Epithelial cell of proximal tubule (primary cell): ENCODE results near the gene HES6. TPM values are rescaled to one million over a fixed set of nuclear protein-coding genes. Genes with fewer than 3 reads are reported as not detected.

Experiments used
- DNase-seq: peaks from one replicate; pipeline ENCODE4 v3.0.0-alpha.2; 2011; ENCODE audit warnings: low read depth
- H3K4me3 ChIP-seq: 2 replicates; pipeline ENCODE4 v1.5.1; 2011; ENCODE audit warnings: low read depth, mild to moderate bottlenecking, low read length
- total RNA-seq: library from RNA; depleted of rRNA; stranded (reverse); fragments of >200 nt; gene quantifications from 2 replicates; pipeline ENCODE4 v1.2.3, GENCODE V29; 2015
- TF ChIP-seq, protein P1 (sequence below): conservative IDR thresholded peaks from 2 replicates; pipeline ENCODE4 v1.5.1; 2012; ENCODE audit warnings: low read depth, mild to moderate bottlenecking, low read length

Gene HES6
- total RNA-seq, 1 donor from 2014 or later, result 25.5 TPM

DNA sequence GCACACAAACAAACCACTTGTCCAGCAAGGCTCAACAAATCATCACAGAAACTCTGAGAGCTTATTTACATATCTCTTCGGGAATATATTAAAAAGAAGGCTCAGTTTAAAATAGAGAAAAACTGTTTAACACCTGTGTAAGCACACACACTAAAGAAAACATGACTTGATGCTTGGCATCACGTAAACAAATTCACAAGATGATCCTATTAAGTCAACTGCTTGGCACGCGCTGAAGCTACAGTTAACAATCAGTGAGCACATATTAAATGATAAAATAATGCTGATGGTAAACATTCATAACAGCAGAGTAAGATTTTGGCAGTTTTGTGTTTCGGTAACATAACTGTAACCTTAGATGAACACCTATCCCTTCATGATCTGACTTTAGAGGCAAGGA is 4.3 kb upstream of the HES6 start:
- no peak overlapping the region for H3K4me3 ChIP-seq
- DNase-seq, result no peak
- TF ChIP-seq, protein P1, sequence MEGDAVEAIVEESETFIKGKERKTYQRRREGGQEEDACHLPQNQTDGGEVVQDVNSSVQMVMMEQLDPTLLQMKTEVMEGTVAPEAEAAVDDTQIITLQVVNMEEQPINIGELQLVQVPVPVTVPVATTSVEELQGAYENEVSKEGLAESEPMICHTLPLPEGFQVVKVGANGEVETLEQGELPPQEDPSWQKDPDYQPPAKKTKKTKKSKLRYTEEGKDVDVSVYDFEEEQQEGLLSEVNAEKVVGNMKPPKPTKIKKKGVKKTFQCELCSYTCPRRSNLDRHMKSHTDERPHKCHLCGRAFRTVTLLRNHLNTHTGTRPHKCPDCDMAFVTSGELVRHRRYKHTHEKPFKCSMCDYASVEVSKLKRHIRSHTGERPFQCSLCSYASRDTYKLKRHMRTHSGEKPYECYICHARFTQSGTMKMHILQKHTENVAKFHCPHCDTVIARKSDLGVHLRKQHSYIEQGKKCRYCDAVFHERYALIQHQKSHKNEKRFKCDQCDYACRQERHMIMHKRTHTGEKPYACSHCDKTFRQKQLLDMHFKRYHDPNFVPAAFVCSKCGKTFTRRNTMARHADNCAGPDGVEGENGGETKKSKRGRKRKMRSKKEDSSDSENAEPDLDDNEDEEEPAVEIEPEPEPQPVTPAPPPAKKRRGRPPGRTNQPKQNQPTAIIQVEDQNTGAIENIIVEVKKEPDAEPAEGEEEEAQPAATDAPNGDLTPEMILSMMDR, result no peak

DNA sequence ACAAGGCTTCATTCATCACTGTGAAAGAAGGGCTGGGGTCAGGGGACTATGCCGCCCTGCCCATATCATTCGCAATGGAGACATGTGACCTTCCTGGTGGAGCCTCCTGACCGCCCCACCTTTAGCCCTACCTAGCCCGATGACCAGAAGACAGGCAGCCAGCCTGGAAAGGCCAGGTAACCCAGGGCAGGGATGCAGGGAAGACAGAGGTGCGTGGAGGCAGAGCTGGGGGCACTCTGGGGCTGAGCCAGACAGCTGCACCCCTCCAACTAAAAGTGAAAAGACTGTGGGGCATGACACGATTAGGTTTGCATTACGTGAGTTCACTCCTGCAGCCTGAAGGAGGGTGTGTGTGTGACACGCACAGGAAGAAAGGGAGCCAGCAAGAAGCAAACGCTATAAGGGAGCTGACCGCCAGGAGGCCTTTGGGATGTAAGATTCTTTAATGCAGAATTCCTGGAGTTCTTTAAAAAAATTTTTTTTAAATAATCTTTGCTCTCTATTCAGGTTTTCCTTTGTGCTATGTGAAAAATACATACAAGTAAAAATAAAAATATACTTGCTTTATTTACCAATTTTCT is 3.7 kb upstream of the HES6 start:
- DNase-seq, result no peak
- TF ChIP-seq, protein P1, result no peak
- no peak overlapping the region for H3K4me3 ChIP-seq

DNA sequence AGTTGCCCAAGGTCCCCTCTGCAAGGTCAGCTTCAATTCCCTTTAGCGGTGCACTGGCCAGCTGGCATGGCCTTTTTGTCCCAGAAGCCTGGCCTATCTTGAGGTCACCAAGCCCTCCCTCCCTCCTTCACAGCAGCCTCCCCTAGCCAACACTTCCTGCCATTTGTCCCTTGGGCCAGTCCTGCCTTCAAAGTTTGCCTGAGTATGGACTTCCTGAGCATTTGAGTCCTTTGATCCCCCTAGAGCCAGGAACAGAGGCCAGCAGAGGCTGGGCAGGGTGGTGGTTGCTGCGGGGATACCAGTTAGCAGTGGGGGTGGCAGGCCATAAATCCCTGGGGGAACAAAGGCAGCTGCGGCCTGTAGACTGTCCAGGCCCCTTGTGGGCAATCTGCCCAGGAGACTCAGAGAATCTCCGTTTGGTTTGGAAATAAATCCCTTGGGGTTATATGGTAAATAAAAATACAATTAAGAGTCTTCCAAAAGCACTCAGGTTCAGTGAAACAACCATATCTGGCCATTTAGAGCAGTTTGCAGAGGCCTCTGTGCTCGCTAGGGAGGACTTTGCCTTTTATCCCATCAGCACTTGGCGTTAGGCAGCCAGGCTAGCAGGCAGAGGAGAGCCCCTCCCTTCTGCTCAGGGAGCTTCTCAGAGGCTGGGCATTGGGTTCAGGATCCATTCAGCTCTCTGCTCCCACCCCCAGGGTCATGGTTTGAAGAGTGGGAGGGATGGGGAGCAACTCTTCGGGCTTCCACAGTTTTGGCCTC is 3.1 kb upstream of the HES6 start:
- TF ChIP-seq, protein P1, result no peak
- no peak for DNase-seq
- no peak overlapping the region for H3K4me3 ChIP-seq

DNA sequence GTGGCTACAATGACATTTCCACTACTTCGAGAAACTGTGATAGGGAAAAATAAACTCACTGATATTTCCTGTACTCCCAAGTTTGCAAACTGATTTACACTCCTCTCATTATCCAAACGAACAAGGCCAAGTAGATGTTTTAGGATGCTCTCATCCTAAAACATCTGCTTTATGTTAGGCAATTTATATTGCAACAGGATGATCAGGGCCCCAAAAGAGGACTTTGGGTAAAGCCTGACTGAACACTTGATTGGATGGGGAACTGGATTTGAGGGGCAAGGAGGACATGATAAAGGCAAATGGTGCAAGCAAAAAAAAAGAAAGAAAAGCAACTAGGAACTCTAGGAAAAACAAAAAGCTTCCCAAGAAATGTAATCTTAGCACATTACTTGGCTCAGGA is 2.1 kb upstream of the HES6 start:
- TF ChIP-seq, protein P1, result no peak
- no peak for DNase-seq
- H3K4me3 ChIP-seq, result no peak overlapping the region

DNA sequence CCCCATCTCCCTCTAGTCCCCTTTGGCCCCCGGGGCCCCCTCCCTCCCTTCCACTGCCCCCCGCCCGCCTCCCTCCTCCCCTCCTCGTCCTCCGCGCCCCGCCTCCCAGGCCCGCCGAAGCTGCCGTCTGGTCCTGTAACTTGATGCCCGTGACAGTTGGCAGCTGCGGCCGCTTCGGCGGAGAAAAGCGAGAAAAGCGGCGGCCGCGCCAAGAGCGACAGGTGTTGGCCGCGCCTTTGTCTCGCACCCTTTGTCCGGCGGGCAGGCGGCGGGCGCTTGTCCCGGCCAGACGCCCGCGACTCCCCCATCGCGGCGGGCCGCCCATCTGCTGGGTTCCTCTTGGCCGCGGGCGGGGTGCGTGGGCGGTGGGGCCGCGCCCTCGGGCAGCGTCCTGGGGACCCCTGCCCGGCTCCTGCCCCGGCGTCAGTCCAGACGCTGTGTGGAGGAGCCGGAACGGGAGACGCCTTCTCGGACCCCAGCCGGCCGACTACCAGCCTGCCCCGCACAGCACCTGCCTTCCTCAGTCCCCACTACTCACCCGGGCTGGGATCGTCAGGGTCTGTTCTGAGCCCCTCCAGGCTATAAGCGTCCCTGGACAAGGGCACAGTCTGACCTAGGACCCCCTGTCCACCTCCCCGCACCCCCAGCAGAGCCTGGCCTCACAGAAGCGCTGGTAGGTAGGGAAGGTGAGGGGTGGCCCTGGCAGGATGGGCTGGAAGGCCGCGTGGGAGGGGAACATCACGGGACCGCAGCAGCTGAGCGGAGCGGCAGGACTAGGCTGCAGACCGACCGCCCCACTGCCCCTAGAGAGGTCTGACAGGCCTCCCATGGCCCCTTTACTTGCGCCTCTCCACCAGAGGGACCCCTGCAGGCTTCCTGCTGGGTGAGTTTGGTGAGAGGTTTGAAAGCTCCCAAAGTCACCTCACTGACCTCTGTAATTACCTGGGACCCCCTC is 1.2 kb upstream of the HES6 start:
- TF ChIP-seq, protein P1, result no peak
- H3K4me3 ChIP-seq, result peak overlapping the region; percentile 48
- DNase-seq, result no peak

DNA sequence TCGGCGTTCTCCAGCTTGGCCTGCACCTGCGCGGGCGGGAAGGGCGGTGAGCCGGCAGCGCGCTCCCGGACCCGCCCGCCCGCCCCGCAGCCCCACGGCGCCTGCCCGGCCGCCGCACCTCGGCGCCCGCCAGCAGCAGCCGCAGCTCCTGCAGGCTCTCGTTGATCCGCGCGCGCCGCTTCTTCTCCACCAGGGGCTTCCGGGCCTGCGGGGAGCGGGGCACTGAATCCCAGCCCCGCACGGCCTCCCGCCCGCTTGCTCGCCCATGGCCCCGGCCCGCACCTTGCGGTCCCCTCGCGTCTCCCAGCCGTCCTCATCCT is 335 bp downstream of the HES6 start:
- DNase-seq, result no peak
- TF ChIP-seq, protein P1, result no peak
- peak overlapping the region; percentile 68 for H3K4me3 ChIP-seq
